Activated T-helper 9 cell treated with anti-CD3 and anti-CD28 coated beads, Interleukin-2, amount 50 U/mL, for 16 hours (primary cell): ENCODE results near the gene F3.

Experiments
- DNase-seq: peaks from one replicate; pipeline ENCODE4 v3.0.0-alpha.2; 2020; ENCODE audit warnings: low read depth

Gene F3

DNA sequence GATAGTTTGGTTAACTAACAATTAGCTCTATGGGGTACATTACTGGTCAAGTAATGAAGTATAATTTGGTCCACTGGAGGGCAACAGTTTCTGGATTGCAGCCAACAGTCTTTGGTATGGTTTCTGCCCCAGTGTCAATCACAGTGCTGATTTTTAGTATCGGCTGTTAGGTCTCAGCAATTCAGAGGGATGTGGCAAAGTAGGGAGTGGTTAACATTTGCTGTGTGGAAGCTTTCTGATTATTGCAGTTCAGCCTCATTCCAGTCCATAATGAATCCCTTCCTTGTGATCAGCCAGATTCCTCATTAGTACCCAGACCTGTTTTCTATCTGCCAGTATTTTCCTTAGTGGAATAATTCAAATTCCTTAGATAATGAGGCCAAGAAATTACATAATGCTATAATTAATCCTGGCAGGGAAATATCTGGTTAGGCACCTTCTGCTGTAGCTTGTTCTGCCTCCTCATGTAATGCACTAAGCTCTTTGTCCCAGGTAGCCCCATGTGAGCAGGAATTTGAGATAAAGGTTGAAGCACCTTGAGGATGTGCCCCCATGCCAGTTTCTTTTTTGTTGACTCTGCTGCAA, 14.0 kb downstream of the F3 start:
- DNase-seq: no peak

DNA sequence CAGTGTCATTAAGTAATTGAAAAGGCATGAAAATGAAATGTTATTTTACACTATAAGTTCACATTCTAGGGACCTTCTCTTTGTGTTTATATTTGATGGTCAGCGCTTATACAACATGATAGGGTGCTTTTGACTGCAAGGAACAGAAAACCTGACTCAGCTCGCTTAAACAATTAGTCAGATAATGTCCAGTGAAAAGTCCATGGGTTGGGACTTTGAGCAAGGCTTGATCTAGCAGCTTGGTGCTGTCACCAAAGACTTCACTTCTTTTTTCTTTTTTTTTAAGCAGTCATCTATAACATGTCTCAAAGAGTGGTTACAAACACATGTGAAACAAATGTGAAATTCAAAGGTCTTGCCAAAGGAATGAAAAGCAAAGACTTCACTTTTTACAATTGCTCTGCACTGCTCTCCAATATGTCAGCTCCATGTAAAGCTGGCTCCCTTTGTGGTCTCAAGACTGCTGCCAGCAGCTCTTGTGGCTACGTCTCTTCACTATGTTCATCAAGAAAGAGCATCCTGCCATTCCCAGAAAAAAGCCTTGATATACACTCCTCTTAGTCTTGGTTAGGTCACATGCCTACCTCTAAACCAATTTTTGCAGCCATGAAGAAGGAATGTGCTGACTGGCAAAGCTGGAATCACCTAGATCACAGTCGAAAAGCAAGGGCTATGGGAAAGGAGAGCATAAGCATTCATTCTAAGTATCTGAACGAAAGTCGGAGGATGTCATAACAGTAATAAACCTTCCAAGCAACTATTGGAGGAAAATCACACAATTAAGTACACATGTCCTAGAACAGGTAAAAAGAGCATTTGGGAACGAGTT, 15.2 kb downstream of the F3 start:
- no peak for DNase-seq

DNA sequence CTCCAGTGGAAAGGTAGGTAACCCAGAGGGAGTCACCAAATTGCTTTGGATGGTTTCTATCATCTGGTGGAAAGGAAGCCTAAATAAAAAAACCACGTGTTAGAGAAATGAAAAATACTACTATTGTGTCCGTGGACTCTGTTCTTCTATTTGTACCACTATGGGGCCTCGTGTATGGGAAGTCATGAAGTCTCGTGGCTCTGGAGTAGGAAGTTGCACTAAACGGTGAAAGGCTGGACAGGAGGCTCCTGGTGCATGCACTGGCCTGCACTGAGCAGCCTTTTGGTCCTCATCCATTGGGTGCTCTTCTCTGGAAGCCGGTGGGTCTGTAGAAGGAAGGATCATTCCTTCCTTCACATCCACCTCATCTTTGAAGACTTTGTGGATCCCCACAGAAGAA, 17.0 kb downstream of the F3 start:
- no peak for DNase-seq

DNA sequence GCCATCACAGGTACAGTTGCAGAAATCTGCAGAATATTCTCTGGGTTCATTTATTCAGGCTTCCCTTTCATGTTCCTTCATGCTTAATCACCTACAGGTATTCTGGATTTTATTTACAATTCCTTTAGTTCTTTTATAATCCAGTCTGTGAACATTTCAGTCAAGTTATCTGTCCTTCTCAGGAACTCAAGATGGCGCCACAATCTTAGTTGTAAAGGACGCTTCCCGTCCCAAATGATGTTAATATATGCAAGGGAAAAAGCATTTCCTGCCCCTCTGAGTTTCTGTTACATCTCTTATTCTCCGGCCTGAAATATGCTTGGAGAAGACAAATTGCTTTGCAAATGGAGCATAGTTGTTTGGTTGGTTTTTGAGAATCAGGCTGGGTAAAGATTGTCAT, 19.3 kb downstream of the F3 start:
- no peak for DNase-seq

DNA sequence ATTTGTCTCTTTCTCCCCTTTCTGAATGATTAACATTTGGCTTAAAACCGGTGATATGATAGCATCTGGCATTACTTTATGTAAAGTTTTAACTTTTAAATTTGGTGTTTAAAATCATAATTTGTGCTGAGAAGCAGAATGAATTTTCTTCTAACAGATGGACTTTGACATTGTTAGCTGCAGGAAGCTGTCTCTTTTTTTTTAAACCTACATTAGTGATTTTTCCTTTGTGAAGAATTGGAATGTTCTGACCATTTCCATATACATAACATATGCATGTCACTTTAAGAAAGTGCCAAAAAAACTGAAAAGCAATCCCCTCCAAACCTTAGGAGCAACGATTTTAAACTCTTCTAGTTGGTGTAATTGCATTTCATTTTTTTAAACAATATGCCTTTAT, 22.2 kb downstream of the F3 start:
- no peak for DNase-seq

DNA sequence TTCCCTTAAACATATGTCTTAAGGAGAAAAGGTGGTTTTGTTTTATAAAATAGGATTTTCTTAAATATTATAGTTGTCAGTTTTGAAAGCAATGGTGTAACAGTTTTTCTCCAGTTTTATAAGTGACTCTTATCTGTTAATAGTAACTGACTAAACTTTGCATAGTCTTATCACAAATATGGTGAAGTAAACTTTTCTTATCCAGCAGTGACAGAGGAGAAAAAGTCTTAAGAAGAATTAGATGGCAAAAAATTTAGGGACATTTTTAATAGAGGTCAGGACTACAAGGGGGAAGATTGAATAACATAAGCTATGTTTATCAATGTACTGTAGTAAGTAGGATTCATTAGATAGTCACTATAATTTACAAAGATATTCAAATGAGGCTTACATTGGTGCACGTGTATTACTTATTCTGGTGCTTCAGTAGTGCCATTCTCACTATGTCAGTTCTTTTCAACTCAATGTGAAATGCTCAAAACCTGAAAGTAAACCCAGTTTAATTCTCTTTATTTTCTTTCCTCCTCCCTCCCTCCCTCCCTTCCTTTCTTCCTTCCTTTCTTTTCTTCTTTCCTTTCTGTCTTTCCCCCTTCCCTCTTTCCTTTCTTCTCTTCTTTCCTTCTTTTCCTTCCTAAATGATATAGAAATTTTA, 26.1 kb downstream of the F3 start:
- no peak for DNase-seq

DNA sequence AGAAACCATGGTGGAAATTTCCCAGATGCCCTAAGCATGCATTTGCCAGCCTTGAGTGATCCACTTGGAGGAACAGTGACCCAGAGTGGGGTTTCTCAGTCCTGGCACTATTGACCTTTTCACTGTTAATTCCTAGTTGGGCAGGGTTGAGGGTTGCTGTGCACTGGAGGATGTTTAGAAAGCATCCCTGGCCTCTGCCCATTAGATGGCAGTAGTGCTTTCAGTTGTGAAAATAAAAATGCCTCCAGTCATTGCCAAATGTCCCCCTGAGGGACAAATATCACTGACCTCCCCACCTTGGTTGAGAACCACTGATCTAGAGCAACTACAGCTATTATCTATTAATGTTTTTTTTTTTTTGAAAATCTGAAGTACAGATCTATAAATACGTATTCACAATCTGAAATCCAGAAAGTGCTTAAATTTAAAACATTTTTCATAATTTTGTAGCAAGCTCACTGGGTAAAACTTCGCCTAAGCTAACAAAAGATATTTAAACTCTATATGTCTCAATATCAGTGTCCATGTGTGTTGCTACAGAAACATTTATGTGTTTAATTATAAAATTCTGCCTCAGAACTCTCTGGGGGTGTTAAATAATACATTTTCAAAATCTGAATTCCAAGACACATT, 27.3 kb downstream of the F3 start:
- DNase-seq: no peak

DNA sequence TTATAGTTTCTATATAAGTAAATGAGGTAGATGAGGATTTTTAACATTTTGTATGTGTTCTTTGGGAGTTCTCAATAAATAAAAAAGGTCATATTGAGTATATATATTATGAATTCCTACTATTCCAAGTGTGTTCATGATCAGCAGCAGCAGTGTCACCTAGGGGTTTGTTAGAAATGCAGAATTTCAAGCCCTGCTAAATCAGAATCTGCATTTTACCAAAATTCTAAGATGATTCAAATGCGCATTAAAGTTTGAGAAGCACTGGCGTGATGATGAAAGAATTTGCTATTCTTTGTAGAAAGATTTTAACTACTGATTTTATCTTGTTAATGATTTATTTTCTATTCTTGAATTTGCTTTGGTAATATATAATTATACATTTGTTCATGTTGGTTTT, 28.7 kb downstream of the F3 start:
- no peak for DNase-seq

DNA sequence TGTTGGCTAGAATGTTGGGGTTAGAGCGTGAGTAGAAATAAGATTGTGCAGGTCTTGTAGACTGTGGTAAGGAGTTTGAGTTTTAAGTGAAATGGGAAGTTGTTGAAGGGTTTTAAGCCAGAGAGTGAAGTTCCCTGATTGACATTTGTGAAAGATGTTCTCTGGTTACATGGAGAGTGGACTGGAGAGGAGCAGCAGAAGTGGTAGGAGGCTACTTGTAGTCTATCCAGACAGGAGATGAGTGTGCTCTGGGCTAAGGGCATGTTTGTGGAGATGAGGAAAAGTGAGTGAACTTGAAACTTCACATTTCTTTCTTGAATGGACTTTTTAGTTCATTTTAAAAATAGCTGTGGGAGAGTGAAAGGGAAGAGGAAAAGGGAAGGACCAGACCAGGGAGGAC, 37.0 kb downstream of the F3 start:
- DNase-seq: no peak

DNA sequence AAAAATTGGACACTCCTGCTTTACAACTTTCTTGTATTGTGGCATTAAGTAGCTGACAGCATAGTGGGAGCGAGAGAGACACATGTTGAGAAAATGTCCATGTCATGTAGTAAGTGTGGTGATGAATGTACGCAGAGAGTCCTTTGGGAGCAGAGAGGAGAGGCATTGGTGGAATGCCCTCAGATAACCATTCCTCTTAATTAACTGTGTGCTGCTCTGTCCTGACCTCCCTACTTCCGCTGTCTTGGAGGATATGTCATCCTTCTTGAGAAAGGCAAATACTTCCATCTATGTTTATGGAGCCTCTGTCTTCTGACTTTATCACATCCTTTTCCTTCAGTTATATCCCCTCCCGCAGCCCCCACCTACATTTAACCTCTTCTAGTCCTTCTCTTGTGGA, 38.4 kb downstream of the F3 start:
- no peak for DNase-seq

DNA sequence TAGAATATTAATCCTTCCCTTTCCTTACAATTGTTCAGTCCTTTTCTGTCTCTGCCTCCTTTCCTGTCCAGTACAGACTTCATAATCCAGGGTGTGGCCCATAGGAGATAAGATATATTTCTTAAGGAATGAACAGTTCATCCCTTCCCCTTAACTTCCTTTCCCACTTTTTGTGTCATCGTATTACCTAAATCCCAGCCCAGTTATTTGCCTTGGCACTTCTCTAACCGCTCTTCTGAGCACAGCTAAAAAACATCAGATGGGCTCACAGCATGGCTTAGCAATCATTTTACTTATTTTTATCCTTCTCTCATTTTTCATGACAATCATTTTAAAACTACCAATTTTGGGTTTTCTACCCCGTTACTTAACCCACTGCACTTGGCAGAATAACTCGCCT, 39.6 kb downstream of the F3 start:
- DNase-seq: no peak

DNA sequence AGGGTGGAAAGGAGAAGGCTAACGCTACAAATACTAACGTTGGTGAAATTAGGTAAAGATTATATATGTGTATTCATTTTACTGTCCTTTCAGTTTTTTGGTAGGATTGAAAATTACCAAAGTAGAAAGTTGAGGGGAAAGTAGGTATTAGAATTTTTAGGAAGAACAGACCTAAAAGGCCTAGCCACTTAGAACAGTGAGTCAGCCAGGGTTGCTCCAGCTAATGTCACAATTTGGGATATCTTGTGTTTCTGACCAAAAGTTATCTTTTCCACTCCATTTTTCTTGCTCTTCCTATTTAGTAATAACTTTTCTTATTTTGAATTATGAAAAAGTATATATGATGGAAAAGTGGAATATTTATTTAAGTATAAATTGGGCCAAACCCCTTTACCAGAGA, 40.1 kb downstream of the F3 start:
- no peak for DNase-seq

DNA sequence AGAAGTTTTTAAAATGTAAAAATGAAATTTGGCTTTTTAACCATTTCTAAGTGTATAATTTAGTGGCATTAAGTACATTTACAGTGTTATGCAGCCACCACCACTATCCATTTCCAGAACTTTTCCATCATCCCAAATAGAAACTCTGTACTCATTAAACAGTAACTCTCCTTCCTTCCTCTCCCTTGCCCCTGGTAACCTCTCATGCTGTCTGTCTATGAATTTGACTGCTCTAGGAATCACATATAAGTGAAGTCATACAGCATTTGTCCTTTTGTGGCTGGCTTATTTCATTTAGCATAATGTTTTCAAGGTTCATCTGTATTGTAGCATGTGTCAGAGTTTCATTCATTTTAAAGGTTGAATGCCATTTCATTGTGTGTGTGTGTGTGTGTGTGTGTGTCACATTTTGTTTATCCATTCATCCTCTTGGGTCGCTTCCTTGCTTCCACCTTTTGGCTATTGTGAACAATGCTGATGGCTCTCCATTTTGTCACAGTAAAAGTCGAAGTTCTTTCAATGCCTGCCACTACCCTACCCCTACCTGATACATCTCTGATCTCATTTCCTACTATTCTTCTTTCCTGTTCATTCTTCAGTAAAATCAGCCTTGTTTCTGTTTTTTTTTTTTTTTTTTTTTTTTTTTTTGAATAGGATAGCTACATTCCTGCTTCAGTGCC, 45.3 kb downstream of the F3 start:
- no peak for DNase-seq

DNA sequence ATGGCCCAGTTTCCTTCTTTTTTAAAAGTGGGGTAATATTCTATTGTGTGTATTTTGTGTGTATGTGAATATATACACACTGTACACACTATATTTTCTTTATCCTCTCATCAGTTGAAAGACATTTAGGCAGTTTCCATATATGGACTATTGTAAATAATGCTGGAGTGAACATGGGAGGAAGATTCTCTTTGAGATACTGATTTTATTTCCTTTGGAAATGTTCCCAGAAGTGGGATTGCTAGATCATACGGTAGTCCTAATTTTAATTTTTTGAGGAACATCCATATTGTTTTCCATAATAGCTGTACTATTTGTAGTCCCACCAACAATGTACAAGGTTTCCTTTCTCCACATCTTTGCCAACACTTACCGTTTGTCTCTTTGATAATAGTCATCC, 51.0 kb downstream of the F3 start:
- DNase-seq: no peak

DNA sequence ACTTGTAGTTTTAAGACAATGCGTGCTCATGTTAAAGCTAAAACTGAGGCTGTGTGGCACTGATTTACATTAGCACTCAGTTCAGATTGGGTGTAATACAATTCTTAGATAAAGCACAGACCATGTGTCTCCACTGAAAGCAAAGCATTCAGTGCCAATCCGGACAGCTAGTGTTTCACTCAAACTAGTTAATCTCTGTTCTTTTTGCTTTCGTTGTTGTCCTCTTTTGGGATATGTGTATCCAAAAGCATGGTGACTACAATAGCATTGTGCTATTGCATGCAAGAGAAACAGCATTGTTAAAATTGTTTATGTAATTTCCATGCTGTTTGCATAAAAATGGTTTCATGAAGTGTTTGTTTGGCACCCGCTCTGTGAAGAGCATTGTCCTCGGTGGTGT, 54.6 kb downstream of the F3 start:
- no peak for DNase-seq

DNA sequence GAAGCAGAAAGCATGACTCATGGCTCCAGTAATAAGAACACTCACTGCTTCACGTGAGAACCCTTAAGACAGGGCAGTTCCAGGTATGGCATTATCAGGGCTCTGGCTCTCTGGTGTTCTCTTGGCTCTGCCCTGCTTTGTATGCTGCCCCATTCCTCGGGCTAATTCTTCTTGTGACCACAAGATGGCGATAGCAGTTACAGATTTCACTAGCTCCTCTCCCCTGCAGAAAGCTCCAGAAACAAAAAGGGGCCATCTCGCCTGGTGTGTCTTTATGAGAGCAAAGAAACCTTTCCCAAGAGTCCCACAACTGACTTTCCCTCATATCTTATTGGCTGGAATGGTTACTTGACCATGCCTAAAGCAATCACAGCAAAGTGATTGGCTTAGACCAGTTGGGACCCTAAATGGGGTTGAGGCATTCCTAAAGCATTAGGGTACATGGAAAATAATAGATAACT, 60.1 kb downstream of the F3 start:
- no peak for DNase-seq

DNA sequence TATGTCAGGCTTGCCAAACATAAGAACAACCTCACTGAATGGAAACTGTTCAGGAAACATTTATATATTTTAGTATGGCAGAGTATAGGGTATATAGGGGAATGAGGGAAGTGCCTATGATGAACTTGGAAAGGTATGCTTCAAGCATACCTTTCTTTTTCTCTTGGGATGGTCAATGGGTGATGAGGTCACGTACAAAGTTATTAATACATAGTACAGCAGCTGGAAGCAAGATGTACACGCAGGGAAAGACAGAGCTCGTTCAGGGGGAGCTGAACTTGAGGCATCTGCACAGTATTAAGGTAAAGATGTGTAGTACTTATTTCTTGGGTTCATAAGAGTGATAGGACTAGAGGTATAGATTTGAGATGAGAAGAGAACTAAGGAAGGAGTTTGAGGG, 61.9 kb downstream of the F3 start:
- DNase-seq: no peak
